ENCODE data around the gene EHMT1.

Gene EHMT1

GRCh38 chr9:137583347-137583746 is 35.5 kb upstream of the EHMT1 start:
- H3K9ac ChIP-seq (ENCODE audit: insufficient read length, low read depth) = no peak overlapping the region
- no peaks in the 10 kb centered on the region for H3K9me3 ChIP-seq (ENCODE audit: insufficient read depth, low read length)
- H3K4me3 ChIP-seq (ENCODE audit: insufficient read length, low read depth) = no peak overlapping the region
- H3K27me3 ChIP-seq (ENCODE audit: insufficient read depth, insufficient read length) = no peaks in the 10 kb centered on the region
- H3K36me3 ChIP-seq (ENCODE audit: insufficient read depth, insufficient read length, low read length) = peaks cover 83% of the 10 kb centered on the region
- DNase-seq (ENCODE audit: low read depth, low spot score) = no peak
- peaks cover 28% of the 10 kb centered on the region for H3K4me1 ChIP-seq (ENCODE audit: insufficient read depth, insufficient read length)
- TF ChIP-seq SUZ12 (IDR thresholded peaks at IDR 0.05; ENCODE audit: extremely low read depth, insufficient read depth, insufficient read length) = no peak
- no peak for TF ChIP-seq ZNF274 (IDR thresholded peaks at IDR 0.05; ENCODE audit: low read depth, low read length)
- no peak for TF ChIP-seq YY1 (IDR thresholded peaks at IDR 0.05; ENCODE audit: insufficient read depth, insufficient read length)

DNA sequence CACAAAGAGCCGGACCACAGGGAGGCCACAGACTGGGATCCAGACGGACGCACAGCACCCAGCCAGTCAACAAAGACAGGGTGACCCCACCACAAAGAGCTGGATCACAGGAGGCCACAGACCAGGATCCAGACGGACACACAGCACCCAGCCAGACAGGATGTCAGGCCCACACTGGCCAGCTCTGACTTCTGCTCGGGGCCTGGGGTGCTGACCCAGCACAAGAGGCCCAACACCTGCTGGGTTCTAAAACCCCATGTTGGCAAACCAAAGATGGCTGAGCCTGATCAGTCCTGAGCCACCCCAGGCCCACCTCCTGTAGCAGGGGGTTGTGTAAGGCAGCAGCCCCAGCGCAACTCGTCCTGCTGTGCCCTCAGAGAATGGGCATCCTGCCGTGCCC is 34.8 kb upstream of the EHMT1 start:
- no peak overlapping the region for H3K4me3 ChIP-seq (ENCODE audit: insufficient read length, low read depth)
- H3K27me3 ChIP-seq (ENCODE audit: insufficient read depth, insufficient read length) = no peaks in the 10 kb centered on the region
- no peaks in the 10 kb centered on the region for H3K9me3 ChIP-seq (ENCODE audit: insufficient read depth, low read length)
- TF ChIP-seq ZNF274 (IDR thresholded peaks at IDR 0.05; ENCODE audit: low read depth, low read length) (no peak), SUZ12 (IDR thresholded peaks at IDR 0.05; ENCODE audit: extremely low read depth, insufficient read depth, insufficient read length) (no peak), YY1 (IDR thresholded peaks at IDR 0.05; ENCODE audit: insufficient read depth, insufficient read length) (no peak)
- peaks cover 89% of the 10 kb centered on the region for H3K36me3 ChIP-seq (ENCODE audit: insufficient read depth, insufficient read length, low read length)
- H3K4me1 ChIP-seq (ENCODE audit: insufficient read depth, insufficient read length) = peaks cover 34% of the 10 kb centered on the region
- no peak for DNase-seq (ENCODE audit: low read depth, low spot score)
- H3K9ac ChIP-seq (ENCODE audit: insufficient read length, low read depth) = no peak overlapping the region

GRCh38 chr9:137586854-137587253 is 32.0 kb upstream of the EHMT1 start:
- Histone ChIP-seq H3K9me3 (ENCODE audit: insufficient read depth, low read length) (no peaks in the 10 kb centered on the region), H3K4me1 (ENCODE audit: insufficient read depth, insufficient read length) (peaks cover 23% of the 10 kb centered on the region), H3K9ac (ENCODE audit: insufficient read length, low read depth) (no peak overlapping the region), H3K4me3 (ENCODE audit: insufficient read length, low read depth) (no peak overlapping the region), H3K27me3 (ENCODE audit: insufficient read depth, insufficient read length) (no peaks in the 10 kb centered on the region), H3K36me3 (ENCODE audit: insufficient read depth, insufficient read length, low read length) (peaks cover 76% of the 10 kb centered on the region)
- DNase-seq (ENCODE audit: low read depth, low spot score) = no peak
- no peak for TF ChIP-seq SUZ12 (IDR thresholded peaks at IDR 0.05; ENCODE audit: extremely low read depth, insufficient read depth, insufficient read length)
- TF ChIP-seq YY1 (IDR thresholded peaks at IDR 0.05; ENCODE audit: insufficient read depth, insufficient read length) = no peak
- TF ChIP-seq ZNF274 (IDR thresholded peaks at IDR 0.05; ENCODE audit: low read depth, low read length) = no peak

GRCh38 chr9:137588311-137588710 is 30.5 kb upstream of the EHMT1 start:
- peak overlapping the region; percentile 99 for H3K9ac ChIP-seq (ENCODE audit: insufficient read length, low read depth)

GRCh38 chr9:137588891-137589290 is 29.9 kb upstream of the EHMT1 start:
- TF ChIP-seq ZNF274 (IDR thresholded peaks at IDR 0.05; ENCODE audit: low read depth, low read length) (no peak), YY1 (IDR thresholded peaks at IDR 0.05; ENCODE audit: insufficient read depth, insufficient read length) (no peak), SUZ12 (IDR thresholded peaks at IDR 0.05; ENCODE audit: extremely low read depth, insufficient read depth, insufficient read length) (no peak)
- DNase-seq (ENCODE audit: low read depth, low spot score) = no peak
- Histone ChIP-seq H3K4me3 (ENCODE audit: insufficient read length, low read depth) (peak overlapping the region; percentile 96), H3K4me1 (ENCODE audit: insufficient read depth, insufficient read length) (peaks cover 22% of the 10 kb centered on the region), H3K9ac (ENCODE audit: insufficient read length, low read depth) (peak overlapping the region; percentile 99), H3K9me3 (ENCODE audit: insufficient read depth, low read length) (no peaks in the 10 kb centered on the region), H3K27me3 (ENCODE audit: insufficient read depth, insufficient read length) (no peaks in the 10 kb centered on the region), H3K36me3 (ENCODE audit: insufficient read depth, insufficient read length, low read length) (peaks cover 60% of the 10 kb centered on the region)

More at GRCh38 chr9:137588311-137588710, 30.5 kb upstream of the EHMT1 start:
- Histone ChIP-seq H3K36me3 (ENCODE audit: insufficient read depth, insufficient read length, low read length) (peaks cover 66% of the 10 kb centered on the region), H3K9me3 (ENCODE audit: insufficient read depth, low read length) (no peaks in the 10 kb centered on the region), H3K27me3 (ENCODE audit: insufficient read depth, insufficient read length) (no peaks in the 10 kb centered on the region), H3K4me1 (ENCODE audit: insufficient read depth, insufficient read length) (peaks cover 22% of the 10 kb centered on the region), H3K4me3 (ENCODE audit: insufficient read length, low read depth) (no peak overlapping the region)
- no peak for TF ChIP-seq SUZ12 (IDR thresholded peaks at IDR 0.05; ENCODE audit: extremely low read depth, insufficient read depth, insufficient read length)
- no peak for TF ChIP-seq YY1 (IDR thresholded peaks at IDR 0.05; ENCODE audit: insufficient read depth, insufficient read length)
- TF ChIP-seq ZNF274 (IDR thresholded peaks at IDR 0.05; ENCODE audit: low read depth, low read length) = no peak
- DNase-seq (ENCODE audit: low read depth, low spot score) = no peak

- no peak for DNase-seq (ENCODE audit: low read depth, low spot score)
- TF ChIP-seq YY1 (IDR thresholded peaks at IDR 0.05; ENCODE audit: insufficient read depth, insufficient read length) (no peak), ZNF274 (IDR thresholded peaks at IDR 0.05; ENCODE audit: low read depth, low read length) (no peak), SUZ12 (IDR thresholded peaks at IDR 0.05; ENCODE audit: extremely low read depth, insufficient read depth, insufficient read length) (no peak)
- H3K9me3 ChIP-seq (ENCODE audit: insufficient read depth, low read length) = no peaks in the 10 kb centered on the region
Measured at GRCh38 chr9:137589441-137590122, 29.2 kb upstream of the EHMT1 start.

GRCh38 chr9:137590123-137590468 is 28.7 kb upstream of the EHMT1 start:
- TF ChIP-seq SUZ12 (IDR thresholded peaks at IDR 0.05; ENCODE audit: extremely low read depth, insufficient read depth, insufficient read length) (no peak), ZNF274 (IDR thresholded peaks at IDR 0.05; ENCODE audit: low read depth, low read length) (no peak), YY1 (IDR thresholded peaks at IDR 0.05; ENCODE audit: insufficient read depth, insufficient read length) (no peak)
- Histone ChIP-seq H3K4me1 (ENCODE audit: insufficient read depth, insufficient read length) (peaks cover 22% of the 10 kb centered on the region), H3K4me3 (ENCODE audit: insufficient read length, low read depth) (peak overlapping the region; percentile 96), H3K9ac (ENCODE audit: insufficient read length, low read depth) (peak overlapping the region; percentile 99), H3K9me3 (ENCODE audit: insufficient read depth, low read length) (no peaks in the 10 kb centered on the region), H3K36me3 (ENCODE audit: insufficient read depth, insufficient read length, low read length) (peaks cover 48% of the 10 kb centered on the region), H3K27me3 (ENCODE audit: insufficient read depth, insufficient read length) (no peaks in the 10 kb centered on the region)
- DNase-seq (ENCODE audit: low read depth, low spot score) = no peak

More at GRCh38 chr9:137589441-137590122, 29.2 kb upstream of the EHMT1 start:
- H3K4me3 ChIP-seq (ENCODE audit: insufficient read length, low read depth) = peak overlapping the region; percentile 96
- no peaks in the 10 kb centered on the region for H3K27me3 ChIP-seq (ENCODE audit: insufficient read depth, insufficient read length)
- peaks cover 53% of the 10 kb centered on the region for H3K36me3 ChIP-seq (ENCODE audit: insufficient read depth, insufficient read length, low read length)
- H3K4me1 ChIP-seq (ENCODE audit: insufficient read depth, insufficient read length) = peaks cover 22% of the 10 kb centered on the region
- peak overlapping the region; percentile 99 for H3K9ac ChIP-seq (ENCODE audit: insufficient read length, low read depth)

All from NT2/D1 (cell line).